ENCODE data around the gene METTL14.

The METTL14 gene

DNA sequence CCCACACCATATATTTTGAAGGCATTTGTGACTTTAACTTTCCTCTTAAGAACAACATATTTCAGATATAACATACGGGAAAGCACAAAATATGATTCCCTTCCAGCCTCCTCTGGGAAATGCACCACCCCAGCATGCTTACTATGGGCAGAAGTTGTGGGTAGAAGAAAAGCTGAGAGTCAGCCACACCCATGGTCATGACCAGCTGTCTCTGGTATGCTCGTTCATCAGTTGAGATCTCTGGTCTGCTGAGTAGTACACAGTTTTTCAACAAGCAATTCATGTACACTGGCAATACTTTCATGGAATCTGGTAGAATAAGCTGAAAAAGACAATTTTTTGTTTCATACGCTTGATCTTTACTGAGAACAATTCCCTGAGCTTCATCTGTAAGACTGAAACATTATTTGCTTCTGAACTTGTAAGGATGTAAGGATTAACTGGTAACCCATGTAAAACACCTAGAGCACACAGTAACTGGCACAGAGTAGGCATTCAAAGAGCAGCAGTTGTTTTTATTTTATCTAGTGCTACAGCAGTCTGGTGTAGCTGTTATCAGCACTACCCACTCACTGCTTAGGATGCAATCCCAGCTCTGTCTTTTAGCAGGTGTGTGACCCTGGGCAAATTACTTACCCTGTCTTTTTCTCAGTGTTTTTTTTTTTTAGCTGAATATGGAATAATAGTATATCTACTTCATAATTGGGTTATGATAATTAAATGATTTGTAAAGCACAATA is 47.6 kb downstream of the METTL14 start:
- in situ Hi-C loops (cut with MboI; ENCODE audit: low sequenced_read_pairs) = no loop called here

DNA sequence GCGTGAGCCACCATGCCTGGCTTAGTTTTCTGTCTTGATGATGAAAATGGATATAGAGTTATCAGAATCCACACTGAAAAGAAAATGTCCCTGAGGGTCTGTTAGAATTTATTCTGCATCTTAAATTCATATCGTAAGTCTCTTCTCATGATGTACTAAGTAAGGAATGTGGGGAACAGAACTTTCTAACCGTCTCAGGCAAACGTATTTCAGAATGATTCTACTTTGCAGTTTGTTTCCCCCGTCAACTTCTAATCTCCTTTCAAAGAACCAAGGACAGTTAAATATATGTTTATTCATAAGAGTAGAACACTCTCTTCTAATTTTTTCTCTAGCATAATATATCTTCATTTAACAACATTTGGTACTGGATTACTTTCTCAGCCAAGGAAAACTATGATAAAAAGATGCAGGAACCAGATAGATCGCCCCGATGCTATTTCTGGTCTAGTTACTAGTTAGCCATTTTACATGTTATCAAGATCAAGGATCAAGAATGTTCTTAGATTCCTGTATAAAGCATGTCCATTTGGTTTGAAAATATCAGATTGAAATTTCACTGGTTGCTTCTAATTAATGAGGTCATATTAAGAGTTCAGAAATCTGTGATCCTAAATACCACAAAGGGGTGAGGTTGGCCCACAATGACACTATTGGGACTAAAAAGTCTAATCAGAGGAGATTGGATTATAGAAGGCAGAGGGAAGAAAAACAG is 49.5 kb downstream of the METTL14 start:
- in situ Hi-C loops (cut with MboI; ENCODE audit: low sequenced_read_pairs) = no loop called here

GRCh38 chr4:118736900-118737299 is 51.7 kb downstream of the METTL14 start:
- in situ Hi-C loops (cut with MboI; ENCODE audit: low sequenced_read_pairs) = no loop called here

DNA sequence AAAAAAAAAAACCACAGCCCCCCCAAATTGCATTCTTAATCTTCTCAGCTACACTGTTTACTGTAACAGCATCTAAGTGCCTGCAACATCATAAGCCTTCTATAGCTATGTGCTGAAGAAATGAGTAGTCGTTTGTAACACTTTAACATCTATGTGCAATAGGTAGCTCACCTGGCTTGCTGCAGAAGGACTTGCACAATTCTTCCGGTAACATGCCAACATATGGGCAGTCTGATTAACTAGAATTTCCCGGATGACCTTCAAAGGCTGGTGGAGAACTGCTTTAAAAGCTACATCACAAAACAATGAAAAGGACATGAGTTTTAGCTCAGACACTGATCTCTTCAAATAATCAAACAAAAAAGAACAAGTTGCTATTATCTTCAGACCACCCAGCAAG is 52.9 kb downstream of the METTL14 start:
- in situ Hi-C loops (cut with MboI; ENCODE audit: low sequenced_read_pairs) = no loop called here

GRCh38 chr4:118739022-118739713 is 54.0 kb downstream of the METTL14 start:
- in situ Hi-C loops (cut with MboI; ENCODE audit: low sequenced_read_pairs) = no loop called here

DNA sequence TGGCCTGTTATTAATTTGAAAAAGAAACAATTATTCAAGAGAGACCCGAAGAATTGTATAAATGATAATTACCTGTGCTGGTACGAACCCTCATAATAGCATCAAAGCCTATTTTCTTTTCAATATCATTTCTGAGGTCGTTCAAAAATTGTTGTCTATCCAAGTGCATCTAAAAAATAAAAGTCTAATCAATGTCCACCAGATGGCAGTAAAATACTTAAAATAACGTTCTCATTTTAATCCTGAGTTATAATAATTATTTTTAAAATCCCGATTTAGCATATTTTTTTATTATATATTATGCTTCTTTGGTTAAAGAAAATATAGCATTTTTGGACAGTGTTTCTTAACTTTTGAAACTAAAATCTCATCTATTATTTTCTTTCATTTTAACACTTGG is 55.7 kb downstream of the METTL14 start:
- in situ Hi-C loops (cut with MboI; ENCODE audit: low sequenced_read_pairs) = no loop called here

GRCh38 chr4:118741301-118741855 is 56.2 kb downstream of the METTL14 start:
- in situ Hi-C loops (cut with MboI; ENCODE audit: low sequenced_read_pairs) = no loop called here

DNA sequence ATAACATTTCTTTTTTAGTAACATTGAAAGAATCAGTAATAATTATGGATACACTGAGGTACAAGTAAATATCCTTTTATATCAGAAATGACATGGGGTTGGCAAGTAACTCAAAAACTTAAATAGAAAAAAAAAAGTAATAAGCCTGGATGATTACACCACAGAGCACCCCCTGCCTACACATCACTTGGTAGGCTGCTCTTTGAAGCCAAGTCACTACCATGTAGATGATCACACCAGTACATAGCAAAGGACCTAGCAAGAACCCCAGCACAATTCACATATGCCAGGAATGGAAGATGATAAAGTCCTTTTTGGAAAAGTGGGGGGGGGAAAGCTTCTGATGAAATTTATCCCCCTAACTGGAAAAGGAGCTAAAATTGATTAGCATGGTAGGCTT is 56.9 kb downstream of the METTL14 start:
- in situ Hi-C loops (cut with MboI; ENCODE audit: low sequenced_read_pairs) = no loop called here

GRCh38 chr4:118743867-118744266 is 58.7 kb downstream of the METTL14 start:
- in situ Hi-C loops (cut with MboI; ENCODE audit: low sequenced_read_pairs) = no loop called here

- in situ Hi-C loops (cut with MboI; ENCODE audit: low sequenced_read_pairs) = no loop called here
These were observed 60.2 kb downstream of the METTL14 start for GRCh38 chr4:118745357-118745756.

- in situ Hi-C loops (cut with MboI; ENCODE audit: low sequenced_read_pairs) = no loop called here
These were observed 61.2 kb downstream of the METTL14 start for GRCh38 chr4:118746251-118746919.

DNA sequence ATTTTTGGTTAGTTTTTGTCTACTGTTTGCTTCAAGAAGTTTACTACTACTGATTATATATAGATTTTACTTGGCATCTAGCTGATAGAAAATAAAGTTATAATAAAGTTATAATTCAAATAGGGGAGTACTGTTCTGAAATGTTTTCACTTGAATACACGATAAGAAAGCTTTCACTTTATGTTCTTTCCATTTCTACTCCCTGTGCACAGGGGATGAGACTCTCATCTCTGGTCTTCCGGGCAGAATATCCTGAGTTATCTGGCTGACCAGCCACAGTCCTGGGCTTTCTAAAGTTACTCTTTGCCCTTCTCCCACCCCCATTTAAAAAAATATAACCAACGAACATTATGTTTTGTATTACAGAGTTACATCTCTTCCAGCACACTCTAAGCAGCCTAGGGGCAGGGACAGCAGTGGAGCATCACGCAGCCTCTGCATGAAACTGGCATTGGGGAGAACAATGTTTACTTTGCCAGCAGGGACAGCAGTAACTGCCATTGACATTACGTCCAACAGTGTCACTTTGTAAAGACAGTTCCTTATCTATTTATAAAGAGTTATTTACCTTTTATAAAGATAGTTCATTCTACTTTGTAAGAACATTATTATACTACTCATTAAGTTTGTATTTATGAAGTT is 64.3 kb downstream of the METTL14 start:
- in situ Hi-C loops (cut with MboI; ENCODE audit: low sequenced_read_pairs) = no loop called here

- in situ Hi-C loops (cut with MboI; ENCODE audit: low sequenced_read_pairs) = loop anchor here (25.0 kb wide), 1 partner anchor 211 kb away; no protein-coding TSS in a partner anchor
These were observed 66.6 kb downstream of the METTL14 start for GRCh38 chr4:118751629-118752323.

DNA sequence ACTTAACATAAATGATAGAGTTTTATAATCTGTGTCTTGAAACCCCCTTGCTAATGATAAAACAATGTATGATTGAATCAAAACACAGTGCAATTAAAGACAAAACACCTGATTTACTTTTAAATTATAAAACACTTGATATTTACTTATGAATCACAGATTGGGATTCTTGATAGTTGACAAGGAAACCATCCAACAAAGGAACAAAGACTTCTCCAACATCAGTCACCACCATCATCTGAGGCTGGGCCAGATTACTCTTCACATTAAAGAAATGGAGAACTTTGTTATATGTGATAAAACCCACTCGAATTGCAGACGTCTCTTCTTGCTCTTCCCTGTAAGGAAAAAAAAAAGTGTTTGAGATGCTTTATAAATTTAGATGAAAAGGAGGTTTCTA is 67.4 kb downstream of the METTL14 start:
- in situ Hi-C loops (cut with MboI; ENCODE audit: low sequenced_read_pairs) = loop anchor here (25.0 kb wide), 1 partner anchor 210 kb away; no protein-coding TSS in a partner anchor

- in situ Hi-C loops (cut with MboI; ENCODE audit: low sequenced_read_pairs) = loop anchor here (25.0 kb wide), 1 partner anchor 209 kb away; no protein-coding TSS in a partner anchor
These were observed 67.9 kb downstream of the METTL14 start for GRCh38 chr4:118753096-118753495.

DNA sequence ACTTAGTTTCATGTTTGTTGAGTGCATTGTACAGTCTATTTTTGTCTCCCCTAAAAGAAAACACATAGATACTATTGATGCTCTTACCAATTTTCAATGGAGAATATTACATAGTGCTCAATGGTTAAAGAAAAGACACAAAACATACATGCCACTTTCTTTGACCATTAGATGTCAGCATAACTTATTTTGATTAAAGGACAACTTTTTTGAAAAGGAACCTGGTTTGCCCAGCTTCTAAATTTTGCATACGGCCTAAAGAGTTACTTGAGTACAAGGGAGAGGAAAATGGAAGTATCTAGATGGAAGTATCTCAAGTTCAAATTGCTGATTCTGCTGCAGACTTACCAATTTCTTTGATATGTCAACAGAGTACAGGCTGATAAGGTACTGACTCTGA is 68.5 kb downstream of the METTL14 start:
- in situ Hi-C loops (cut with MboI; ENCODE audit: low sequenced_read_pairs) = loop anchor here (25.0 kb wide), 1 partner anchor 209 kb away; no protein-coding TSS in a partner anchor

- in situ Hi-C loops (cut with MboI; ENCODE audit: low sequenced_read_pairs) = loop anchor here (25.0 kb wide), 1 partner anchor 207 kb away; no protein-coding TSS in a partner anchor
These were observed 69.7 kb downstream of the METTL14 start for GRCh38 chr4:118754890-118755289.

DNA sequence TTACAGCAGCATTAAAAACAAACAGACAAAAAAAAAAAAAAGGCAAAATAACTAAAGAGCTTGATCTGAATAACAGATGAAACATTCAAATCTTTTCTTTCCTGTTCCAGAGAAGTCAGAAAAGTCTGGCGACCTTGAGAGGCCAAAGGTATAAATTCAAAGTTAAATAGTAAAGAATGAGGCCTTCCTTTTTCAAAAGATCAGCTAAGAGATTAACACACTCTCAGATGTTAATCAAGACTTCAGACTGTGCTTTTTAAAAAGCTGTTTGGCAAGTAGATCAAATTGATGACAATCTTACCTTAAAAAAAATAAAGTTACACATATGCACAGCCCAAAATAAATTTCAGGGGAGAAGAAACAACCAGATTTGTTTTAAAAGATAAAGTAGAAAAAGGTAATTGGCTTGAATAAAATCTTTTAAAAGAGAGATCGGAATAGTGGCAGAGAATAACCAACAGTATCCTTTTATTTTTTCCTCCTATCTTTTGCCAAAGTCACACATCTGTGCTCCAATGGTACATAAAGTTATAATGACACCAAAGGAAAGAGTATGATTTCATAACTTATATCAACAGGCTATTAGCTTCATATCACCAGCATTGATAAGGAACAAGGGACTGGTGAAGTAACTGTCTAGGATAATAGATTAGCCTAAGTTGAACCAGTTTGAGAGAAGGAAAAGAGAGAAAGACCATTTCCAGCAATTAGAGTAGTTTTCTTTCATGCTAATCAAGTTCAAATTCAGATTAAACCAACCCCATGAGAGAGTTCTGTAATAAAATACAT is 70.4 kb downstream of the METTL14 start:
- in situ Hi-C loops (cut with MboI; ENCODE audit: low sequenced_read_pairs) = loop anchor here (25.0 kb wide), 1 partner anchor 207 kb away; no protein-coding TSS in a partner anchor

DNA sequence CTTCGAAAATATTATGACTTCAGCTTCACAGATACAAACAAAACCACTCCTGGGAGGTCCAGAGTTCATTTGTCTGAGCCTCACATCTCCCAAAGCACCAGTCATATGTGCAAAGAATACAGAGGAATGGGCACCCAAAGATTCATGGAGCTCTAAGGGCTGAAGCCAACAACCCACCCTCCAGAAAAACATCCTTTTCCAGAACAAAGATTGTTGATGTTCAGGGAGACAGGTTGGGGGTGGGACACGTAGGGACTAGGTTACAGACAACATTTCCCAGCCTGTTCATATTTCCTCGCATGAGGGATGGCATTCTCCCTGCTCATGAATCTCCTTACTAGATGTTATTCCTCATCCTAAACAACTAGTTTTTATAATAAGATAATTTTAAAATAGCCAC is 71.2 kb downstream of the METTL14 start:
- in situ Hi-C loops (cut with MboI; ENCODE audit: low sequenced_read_pairs) = loop anchor here (25.0 kb wide), 1 partner anchor 206 kb away; no protein-coding TSS in a partner anchor
